8988T (cell line): ENCODE results near the gene DISP3.

ENCODE experiments used
- DNase-seq: peaks from one replicate; pipeline ENCODE4 v3.0.0; 2011

Gene DISP3

GRCh38 chr1:11487196-11487751, 8.3 kb downstream of the DISP3 start:
- DNase-seq: no peak

DNA sequence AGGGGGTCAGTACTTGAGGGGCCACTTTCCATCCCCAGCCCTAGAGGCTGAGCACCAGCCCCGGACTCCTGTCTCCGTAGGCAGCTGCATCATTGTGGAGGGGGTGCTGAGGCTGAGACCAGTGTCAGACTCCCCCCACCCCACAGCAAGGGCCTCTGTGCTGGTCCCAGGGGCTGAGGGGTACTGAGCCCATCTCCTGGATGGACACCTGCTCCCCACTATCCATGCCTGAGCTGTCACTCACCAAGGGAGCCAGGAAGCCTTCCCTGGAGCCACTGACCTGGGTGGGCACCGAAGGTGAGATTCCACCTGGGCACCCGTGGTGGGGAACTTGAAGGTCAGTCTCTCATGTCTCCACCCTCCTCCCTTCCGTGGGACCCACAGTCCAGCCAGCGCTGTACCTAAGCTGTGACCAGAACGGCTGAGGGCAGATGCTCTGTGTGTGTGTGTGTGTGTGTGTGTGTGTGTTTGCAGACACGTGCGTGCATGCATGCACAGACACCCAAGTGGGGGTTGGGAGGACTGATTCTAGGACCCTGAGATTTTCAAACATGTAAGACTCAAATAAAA, 9.3 kb downstream of the DISP3 start:
- DNase-seq: no peak

GRCh38 chr1:11488966-11489625, 10.1 kb downstream of the DISP3 start:
- no peak for DNase-seq

DNA sequence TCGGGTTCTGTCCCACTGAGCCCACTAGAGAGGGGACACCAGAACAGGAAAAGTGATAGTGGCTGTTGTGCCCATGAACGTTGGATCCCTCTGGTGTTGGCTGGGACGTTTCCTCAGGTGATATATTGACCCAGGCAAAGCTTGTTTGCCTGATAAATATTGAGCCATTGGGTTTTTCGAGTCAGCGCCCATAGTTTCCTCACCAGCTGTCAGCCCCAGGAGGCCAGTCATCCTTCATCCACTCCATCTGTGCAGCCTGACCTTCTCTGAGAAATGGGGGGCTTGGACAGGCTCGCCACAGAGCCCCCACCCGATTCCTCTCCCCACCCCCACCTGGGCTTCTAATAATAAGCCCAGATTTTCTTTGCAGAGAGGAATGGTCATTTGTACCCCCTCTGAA, 13.3 kb downstream of the DISP3 start:
- no peak for DNase-seq

- DNase-seq: no peak
Measured at GRCh38 chr1:11493972-11494655, 15.2 kb downstream of the DISP3 start.

GRCh38 chr1:11494771-11495170, 15.8 kb downstream of the DISP3 start:
- DNase-seq: no peak

GRCh38 chr1:11495579-11495978, 16.6 kb downstream of the DISP3 start:
- no peak for DNase-seq

DNA sequence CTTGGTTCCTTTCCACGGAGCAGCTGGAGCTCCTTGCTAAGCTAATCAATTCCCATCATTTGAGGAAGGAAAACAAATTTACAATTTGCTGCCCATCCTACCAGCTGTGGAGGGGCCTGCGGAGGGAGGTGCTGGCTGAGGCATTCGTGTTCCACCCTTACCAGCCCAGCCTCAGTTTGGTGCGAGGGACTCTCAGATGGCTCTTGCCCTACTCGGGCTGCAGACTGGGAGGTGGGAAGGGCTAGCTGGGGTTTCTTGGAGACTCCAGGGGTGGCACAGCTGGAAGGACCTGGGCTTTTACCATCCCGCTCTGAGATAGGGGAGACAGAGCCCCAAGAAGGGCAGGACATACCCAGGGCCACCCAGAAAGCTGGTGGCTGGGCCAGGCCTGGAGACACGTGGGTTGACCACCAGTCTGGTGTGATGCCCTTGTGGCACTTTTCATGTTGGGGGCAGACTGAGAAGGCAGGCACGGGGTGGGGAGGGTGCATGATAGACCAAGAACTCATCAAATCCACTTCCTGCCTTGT, 17.7 kb downstream of the DISP3 start:
- DNase-seq: no peak

DNA sequence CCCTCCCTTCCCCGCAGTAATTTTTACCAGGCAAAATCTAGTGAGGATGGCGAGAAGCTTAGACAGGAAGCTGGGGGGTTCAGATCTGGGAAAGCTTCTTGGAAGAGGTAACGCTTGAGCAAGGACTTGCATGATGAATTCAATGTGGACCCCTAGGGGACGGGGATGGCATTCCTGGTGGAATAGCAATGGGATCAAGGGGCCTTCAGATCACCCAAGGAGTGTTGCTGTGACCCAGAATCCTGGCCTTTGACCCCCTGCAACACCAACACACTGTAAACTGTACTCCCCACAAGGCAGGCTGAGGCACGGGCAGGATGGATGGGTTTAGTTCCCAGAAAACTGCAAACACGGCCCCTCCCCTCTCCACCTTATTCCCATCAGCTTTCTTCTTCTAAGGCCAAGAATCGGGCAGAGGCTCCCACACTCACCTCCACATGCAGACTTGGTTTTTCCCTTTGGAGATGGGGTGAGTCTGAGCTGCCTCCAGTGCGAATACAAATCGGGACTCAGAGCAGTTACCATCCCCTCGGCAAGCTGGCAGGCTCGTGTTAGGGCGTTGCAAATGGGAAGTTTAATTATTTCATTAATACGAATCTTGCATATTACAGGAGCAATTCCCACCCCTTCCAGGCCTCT, 20.1 kb downstream of the DISP3 start:
- no peak for DNase-seq

DNA sequence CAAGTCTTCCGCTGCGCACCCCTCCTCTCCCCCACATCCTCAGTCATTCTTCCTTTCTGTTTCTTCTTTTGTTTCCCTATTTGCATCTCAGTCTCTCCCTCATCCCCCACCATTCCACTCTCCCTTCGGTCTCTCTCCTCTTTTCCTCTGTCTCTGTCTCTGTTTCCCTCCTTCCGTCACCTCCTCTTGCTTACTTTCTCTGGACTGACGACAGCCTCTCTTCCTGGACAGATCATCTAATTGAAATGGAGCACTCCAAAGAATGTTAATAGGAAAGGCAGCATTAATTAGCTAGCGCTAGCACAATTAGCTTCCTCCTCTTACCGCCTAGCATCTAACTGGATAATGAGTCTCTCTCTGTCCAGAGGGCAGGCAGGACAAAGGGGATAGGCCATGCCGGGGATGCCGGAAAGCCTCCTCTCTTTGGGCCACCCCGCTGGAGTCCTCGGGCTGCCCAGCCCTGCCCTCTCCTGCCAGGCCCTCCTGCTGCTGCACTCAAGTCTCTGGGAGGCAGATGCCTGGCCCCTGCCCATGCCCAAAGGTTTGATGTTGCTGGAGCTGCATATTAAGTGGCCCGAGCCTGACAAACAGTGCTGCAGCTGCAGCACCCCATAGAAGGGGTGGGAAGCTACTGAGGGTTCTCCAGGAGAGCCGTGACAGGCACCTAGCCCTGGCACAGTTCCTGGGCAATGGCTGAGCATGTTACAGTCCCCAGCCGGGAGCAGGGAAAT, 20.8 kb downstream of the DISP3 start:
- no peak for DNase-seq

DNA sequence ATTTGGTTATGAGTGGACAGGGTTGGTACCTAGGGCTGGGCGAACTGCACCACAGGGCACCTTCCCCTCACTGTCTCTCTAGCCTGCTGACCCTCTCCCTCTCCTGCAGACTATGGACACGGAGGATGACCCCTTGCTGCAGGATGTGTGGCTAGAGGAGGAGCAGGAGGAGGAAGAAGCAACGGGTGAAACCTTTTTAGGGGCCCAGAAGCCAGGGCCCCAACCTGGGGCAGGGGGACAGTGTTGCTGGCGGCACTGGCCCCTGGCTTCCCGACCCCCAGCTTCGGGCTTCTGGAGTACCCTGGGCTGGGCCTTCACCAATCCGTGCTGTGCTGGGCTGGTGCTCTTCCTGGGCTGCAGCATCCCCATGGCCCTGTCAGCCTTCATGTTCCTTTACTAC, 21.9 kb downstream of the DISP3 start:
- no peak for DNase-seq

GRCh38 chr1:11501491-11501897, 22.5 kb downstream of the DISP3 start:
- no peak for DNase-seq

DNA sequence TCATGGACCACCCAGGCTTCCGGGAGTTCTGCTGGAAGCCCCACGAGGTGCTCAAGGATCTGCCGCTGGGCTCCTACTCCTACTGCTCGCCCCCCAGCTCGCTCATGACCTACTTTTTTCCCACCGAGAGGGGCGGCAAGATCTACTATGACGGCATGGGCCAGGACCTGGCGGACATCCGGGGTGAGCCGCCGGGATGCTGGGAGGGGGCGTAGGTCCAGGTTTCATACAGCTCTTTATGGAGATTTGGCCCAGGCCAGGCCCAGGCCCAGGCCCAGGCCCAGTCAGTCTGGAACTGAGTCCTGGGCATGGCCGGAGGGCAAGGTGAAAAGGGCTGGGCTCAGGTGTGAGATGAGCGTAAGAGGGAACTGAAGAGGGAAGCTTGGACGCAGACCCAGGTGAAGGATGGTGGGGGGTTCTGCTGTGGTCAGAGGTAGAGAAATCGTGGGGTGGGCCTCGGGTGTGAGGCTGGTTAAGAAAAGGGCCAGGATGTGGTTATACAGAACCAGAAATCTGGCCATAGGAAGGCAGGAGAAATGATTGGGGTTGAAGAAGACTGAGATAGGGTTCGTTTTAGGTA, 23.0 kb downstream of the DISP3 start:
- DNase-seq: no peak

- DNase-seq: no peak
Measured at GRCh38 chr1:11502516-11502915, 23.6 kb downstream of the DISP3 start.

- no peak for DNase-seq
Measured at GRCh38 chr1:11504599-11504998, 25.6 kb downstream of the DISP3 start.

DNA sequence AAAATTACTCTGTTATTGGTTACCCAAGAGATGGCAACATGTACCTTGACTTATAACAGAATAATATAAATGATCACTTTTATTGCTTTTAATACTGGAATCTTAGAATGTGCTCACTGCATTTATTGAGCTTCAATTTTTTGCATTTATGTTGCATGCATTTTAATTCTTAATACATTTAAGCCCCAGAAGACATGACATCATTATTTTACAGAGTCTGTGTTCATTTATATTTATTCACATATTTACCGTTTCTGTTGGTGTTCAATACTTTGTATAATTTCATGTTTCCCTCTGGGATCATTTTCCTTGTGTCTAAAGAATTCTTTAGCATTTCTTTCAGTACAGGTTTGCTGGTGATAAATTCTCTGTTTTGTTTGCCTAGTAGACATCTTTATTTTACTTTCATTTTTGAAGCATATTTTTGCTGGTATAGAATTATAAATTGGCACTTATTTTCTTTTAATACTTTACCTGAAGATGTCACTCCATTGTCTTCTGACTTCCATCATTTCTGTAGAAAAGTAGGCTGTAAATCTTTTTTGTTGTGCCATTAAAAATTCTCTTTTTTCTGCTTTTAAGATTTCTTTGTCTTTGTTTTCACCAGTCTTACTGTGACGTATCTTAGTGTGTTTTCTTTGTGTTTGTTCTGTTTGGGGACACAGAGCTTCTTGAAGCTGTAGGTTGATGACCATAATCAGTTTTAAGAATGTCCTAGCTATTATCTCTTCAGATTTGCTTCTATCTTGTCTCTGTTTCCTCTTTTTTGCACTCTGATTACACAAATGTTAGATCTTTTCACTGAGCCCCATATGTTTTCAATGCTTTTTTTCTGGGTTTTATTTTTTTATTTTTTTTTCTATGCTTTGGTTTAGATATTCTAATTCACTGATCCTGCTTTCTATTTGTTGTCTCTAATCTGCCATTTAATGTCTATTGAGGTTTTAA, 26.9 kb downstream of the DISP3 start:
- no peak for DNase-seq

DNA sequence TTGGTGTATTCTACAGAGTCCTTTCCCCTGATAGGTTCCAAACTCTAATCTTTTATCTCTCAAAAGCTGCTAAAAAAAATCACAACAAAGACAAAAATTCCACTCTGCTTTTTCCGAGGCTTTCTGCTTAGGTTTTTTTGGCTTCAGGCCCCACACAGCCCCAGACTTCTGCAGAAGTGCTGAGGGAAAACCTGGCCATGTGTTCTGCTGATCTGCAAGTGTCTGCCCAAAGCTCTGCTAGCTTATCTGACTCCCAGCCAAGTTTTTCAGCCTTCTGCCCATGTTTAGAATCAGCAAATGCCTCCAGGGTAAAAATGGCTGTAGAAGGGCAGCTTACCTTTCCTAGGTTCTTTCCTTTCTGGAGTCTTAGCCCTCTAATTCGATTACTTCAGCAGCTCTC, 28.4 kb downstream of the DISP3 start:
- no peak for DNase-seq

GRCh38 chr1:11513681-11514080, 34.7 kb downstream of the DISP3 start:
- no peak for DNase-seq

- DNase-seq: no peak
Measured at GRCh38 chr1:11514366-11514765, 35.4 kb downstream of the DISP3 start.

- DNase-seq: no peak
Measured at GRCh38 chr1:11515368-11516300, 36.7 kb downstream of the DISP3 start.
